HL-60 (cell line): Measurements from ENCODE around the gene CARM1.

Experiments
- GABPA ChIP-seq: IDR thresholded peaks from 2 replicates; pipeline ENCODE4 v1.6.1; 2012; ENCODE audit warnings: low read depth
- POLR2AphosphoS5 ChIP-seq: IDR thresholded peaks from 2 replicates; pipeline ENCODE4 v1.6.1; 2012; ENCODE audit warnings: low read depth
- SPI1 ChIP-seq: IDR thresholded peaks from 2 replicates; pipeline ENCODE4 v1.6.1; 2012; ENCODE audit warnings: low read depth, mild to moderate bottlenecking, borderline replicate concordance
- TF ChIP-seq, protein P1 (sequence below): IDR thresholded peaks from one replicate; pipeline ENCODE4 v1.5.1; 2011; ENCODE audit warnings: low read length, control low read depth, inconsistent platforms; ENCODE audit not compliant: insufficient read depth
- TF ChIP-seq, protein P2 (sequence below): IDR thresholded peaks from 2 replicates; pipeline ENCODE4 v1.6.1; 2012; ENCODE audit warnings: low read depth; ENCODE audit not compliant: insufficient replicate concordance

DNA sequence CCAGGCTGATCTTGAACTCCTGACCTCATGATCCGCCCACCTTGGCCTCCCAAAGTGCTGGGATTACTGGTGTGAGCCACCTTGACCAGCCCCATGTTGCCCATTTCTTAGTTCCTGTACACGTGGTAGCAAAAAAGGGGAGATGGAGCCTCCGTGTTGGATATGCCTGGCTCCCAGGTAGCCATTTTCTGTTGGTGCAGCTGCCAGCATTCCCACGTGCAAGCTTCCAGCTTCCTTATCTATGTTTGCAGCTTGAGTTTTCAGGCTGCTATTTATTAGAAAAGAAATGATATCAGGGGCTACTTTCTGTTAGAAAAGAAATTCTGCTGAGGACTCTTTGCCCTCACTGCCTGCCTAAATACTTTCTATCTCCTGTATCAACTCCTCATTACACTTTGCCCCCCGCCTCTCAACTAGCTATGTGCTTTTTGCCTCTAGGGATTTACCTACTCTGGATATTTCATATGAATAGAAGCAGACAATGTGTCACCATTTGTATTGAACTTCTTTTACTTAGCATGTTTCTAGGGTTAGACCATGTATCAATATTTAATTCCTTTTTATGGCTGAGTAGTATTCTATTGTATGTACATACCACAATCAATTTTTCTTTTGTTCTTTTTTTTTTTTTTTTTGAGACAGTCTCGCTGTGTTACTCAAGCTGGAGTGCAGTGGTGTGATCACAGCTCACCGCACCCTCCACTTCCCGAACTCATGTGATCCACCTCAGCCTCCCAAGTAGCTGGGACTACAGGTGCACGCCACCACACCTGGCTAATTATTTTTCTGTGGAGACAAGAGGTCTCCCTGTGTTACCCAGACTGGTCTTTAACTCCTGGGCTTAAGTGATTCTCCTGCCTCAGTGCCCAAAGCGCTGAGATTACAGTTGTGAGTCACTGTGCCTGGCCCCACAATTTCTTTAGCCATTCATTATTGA is 32.0 kb upstream of the CARM1 start:
- TF ChIP-seq, protein P1, sequence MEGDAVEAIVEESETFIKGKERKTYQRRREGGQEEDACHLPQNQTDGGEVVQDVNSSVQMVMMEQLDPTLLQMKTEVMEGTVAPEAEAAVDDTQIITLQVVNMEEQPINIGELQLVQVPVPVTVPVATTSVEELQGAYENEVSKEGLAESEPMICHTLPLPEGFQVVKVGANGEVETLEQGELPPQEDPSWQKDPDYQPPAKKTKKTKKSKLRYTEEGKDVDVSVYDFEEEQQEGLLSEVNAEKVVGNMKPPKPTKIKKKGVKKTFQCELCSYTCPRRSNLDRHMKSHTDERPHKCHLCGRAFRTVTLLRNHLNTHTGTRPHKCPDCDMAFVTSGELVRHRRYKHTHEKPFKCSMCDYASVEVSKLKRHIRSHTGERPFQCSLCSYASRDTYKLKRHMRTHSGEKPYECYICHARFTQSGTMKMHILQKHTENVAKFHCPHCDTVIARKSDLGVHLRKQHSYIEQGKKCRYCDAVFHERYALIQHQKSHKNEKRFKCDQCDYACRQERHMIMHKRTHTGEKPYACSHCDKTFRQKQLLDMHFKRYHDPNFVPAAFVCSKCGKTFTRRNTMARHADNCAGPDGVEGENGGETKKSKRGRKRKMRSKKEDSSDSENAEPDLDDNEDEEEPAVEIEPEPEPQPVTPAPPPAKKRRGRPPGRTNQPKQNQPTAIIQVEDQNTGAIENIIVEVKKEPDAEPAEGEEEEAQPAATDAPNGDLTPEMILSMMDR, result no peak
- TF ChIP-seq SPI1 (no peak), POLR2AphosphoS5 (no peak), GABPA (no peak)
- TF ChIP-seq, protein P2, sequence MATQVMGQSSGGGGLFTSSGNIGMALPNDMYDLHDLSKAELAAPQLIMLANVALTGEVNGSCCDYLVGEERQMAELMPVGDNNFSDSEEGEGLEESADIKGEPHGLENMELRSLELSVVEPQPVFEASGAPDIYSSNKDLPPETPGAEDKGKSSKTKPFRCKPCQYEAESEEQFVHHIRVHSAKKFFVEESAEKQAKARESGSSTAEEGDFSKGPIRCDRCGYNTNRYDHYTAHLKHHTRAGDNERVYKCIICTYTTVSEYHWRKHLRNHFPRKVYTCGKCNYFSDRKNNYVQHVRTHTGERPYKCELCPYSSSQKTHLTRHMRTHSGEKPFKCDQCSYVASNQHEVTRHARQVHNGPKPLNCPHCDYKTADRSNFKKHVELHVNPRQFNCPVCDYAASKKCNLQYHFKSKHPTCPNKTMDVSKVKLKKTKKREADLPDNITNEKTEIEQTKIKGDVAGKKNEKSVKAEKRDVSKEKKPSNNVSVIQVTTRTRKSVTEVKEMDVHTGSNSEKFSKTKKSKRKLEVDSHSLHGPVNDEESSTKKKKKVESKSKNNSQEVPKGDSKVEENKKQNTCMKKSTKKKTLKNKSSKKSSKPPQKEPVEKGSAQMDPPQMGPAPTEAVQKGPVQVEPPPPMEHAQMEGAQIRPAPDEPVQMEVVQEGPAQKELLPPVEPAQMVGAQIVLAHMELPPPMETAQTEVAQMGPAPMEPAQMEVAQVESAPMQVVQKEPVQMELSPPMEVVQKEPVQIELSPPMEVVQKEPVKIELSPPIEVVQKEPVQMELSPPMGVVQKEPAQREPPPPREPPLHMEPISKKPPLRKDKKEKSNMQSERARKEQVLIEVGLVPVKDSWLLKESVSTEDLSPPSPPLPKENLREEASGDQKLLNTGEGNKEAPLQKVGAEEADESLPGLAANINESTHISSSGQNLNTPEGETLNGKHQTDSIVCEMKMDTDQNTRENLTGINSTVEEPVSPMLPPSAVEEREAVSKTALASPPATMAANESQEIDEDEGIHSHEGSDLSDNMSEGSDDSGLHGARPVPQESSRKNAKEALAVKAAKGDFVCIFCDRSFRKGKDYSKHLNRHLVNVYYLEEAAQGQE, result no peak
